ENCODE measurements around the gene COL1A1.

The COL1A1 gene

GRCh38 chr17:50151041-50151936 is 50.1 kb downstream of the COL1A1 start:
- H3K4me3 ChIP-seq (ENCODE audit: low read depth, low read length): peak overlapping the region; percentile 78
- TF ChIP-seq CTCF (IDR thresholded peaks at IDR 0.05; ENCODE audit: low read depth, low read length, missing control alignments): peak; percentile 54
- peak; percentile 81 for DNase-seq (ENCODE audit: low read depth)
- in situ Hi-C loops (cut with HindIII; ENCODE audit: low sequenced_read_pairs): no loop called here

- in situ Hi-C loops (cut with HindIII; ENCODE audit: low sequenced_read_pairs): no loop called here
- DNase-seq (ENCODE audit: low read depth): no peak
- no peak for TF ChIP-seq CTCF (IDR thresholded peaks at IDR 0.05; ENCODE audit: low read depth, low read length, missing control alignments)
- peak within 1 kb of the TSS; percentile 78 for H3K4me3 ChIP-seq (ENCODE audit: low read depth, low read length)
Measured at GRCh38 chr17:50150354-50151040, 50.9 kb downstream of the COL1A1 start, which contains the start of gene PPP1R9B. TSS of gene PPP1R9B (minus strand) at chr17:50150677. CDS start at chr17:50150513, 164 bp downstream.

GRCh38 chr17:50149417-50150353 is 51.7 kb downstream of the COL1A1 start:
- peak; percentile 3 for TF ChIP-seq CTCF (IDR thresholded peaks at IDR 0.05; ENCODE audit: low read depth, low read length, missing control alignments)
- DNase-seq (ENCODE audit: low read depth): no peak
- in situ Hi-C loops (cut with HindIII; ENCODE audit: low sequenced_read_pairs): no loop called here
- H3K4me3 ChIP-seq (ENCODE audit: low read depth, low read length): peak overlapping the region; percentile 78

GRCh38 chr17:50149091-50149416 is 52.4 kb downstream of the COL1A1 start:
- H3K4me3 ChIP-seq (ENCODE audit: low read depth, low read length): peak overlapping the region; percentile 78
- in situ Hi-C loops (cut with HindIII; ENCODE audit: low sequenced_read_pairs): no loop called here
- TF ChIP-seq CTCF (IDR thresholded peaks at IDR 0.05; ENCODE audit: low read depth, low read length, missing control alignments): no peak
- no peak for DNase-seq (ENCODE audit: low read depth)

GRCh38 chr17:50148226-50149090 is 53.0 kb downstream of the COL1A1 start:
- peak overlapping the region; percentile 78 for H3K4me3 ChIP-seq (ENCODE audit: low read depth, low read length)
- DNase-seq (ENCODE audit: low read depth): no peak
- in situ Hi-C loops (cut with HindIII; ENCODE audit: low sequenced_read_pairs): no loop called here
- peak; percentile 21 for TF ChIP-seq CTCF (IDR thresholded peaks at IDR 0.05; ENCODE audit: low read depth, low read length, missing control alignments)
